GM23248 (cell line): ENCODE measurements around the gene IL6R.

Experiments used
- EZH2 ChIP-seq: fragments of 200-600 bp; sonication (generic); IDR thresholded peaks from 2 replicates; pipeline ENCODE4 v1.6.1; 2018; ENCODE audit warnings: antibody characterized with exemption, mild to moderate bottlenecking; ENCODE audit not compliant: insufficient read depth, poor library complexity, severe bottlenecking
- EZH2phosphoT487 ChIP-seq: fragments of 200-600 bp; sonication (generic); IDR thresholded peaks from 2 replicates; pipeline ENCODE4 v1.6.1; 2018; ENCODE audit warnings: antibody characterized with exemption, moderate library complexity, mild to moderate bottlenecking, low read depth; ENCODE audit not compliant: insufficient read depth

DNA sequence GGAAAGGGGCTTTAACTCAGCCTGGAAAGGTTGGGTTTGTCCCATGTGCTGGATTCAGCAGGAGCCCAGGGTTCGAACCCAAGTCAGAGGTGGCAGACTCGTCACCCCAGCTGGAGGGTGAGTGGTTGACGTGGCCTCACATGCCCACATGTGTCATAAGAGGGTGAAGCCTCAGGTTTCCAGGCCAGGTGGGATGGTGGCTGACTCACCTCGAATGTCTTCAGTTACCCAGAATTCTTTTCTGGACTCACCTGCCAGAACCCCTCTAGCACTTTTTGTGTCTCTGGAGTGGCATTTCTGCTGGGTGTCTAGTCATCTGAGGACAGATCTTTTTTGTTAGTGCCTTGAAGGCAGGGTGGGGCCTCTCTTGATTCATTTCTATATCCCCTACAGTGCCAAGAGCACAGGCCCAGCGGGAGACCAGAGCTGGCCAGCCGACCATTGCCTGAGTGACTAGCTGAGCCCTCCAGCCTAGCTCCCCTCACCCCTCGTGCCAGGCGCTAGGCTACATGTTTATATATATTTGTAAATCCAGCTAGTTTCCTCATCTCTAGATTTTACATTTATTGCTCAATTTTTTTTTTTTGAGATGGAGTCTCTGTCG lies 28.1 kb downstream of the IL6R start:
- TF ChIP-seq EZH2 = no peak
- no peak for TF ChIP-seq EZH2phosphoT487
